Middle frontal gyrus (tissue), 1 donor: Measurements from ENCODE around the gene ADH6.
"Not testable (repeated sequence)": the region's sequence is repeated elsewhere in the genome, so short reads cannot be mapped to it uniquely, and the experiment has no call there.

Experiments used
- DNase-seq: peaks from one replicate; pipeline ENCODE4 v3.0.0-alpha.2; 2015; ENCODE audit warnings: low spot score; ENCODE audit errors: extremely low spot score

ADH6 gene

GRCh38 chr4:99200138-99200537 lies 18.9 kb downstream of the ADH6 start:
- no peak for DNase-seq

DNA sequence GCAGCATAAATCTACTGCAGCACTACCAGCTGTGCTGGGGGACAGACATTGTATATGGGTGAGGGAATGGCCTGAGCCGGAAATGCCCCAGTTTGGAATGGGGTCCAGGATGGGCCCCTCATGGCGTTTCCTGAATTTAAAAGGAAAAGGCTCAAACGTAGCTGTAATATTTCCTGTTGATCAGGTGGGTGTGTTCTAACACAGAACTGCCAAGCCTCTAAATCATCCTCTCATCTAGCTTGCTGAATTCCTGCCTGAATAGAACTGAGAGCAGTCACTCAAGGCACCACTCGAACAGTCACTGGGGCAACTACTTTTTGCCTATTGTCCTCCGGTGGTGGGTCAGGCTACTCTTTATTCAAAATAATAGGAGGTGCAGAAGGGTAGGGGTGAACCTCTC lies 28.7 kb downstream of the ADH6 start:
- DNase-seq = no peak

DNA sequence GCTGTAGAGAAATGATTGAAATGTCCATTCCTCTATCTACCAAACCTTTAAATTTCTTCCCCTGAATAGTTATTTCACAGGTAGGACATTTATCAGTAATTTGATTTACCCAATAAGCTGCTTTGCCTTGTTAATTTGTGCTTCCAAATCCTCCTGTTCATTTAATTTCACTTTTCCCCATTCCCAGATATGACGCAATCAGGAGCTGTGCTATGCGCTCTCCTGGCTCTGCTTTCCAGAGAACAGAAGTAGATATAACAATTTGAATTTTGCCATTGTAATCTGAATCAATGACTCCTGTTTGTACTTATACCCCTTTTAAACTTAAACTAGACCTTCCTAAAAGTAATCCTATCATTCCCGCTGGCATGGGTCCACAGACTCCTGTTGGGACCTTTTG lies 29.1 kb downstream of the ADH6 start:
- not testable (repeated sequence) for DNase-seq

GRCh38 chr4:99186029-99186428 lies 33.0 kb downstream of the ADH6 start:
- no peak for DNase-seq

DNA sequence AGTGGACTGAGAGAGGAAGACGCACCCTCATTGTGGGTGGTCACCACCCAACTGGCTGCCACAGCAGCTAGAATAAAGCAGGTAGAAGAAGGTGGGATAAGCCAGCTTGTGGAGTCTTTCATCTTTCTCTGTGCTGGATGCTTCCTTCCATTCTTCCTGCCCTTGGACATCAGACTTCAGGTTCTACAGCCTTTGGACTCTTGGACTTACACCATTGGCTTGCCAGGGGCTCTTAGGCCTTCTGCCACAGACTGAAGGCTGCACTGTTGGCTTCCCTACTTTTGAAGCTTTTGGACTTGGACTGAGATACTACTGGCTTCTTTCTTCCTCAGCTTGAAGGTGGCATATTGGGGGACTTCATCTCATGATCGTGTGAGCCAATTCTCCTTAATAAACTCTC lies 33.5 kb downstream of the ADH6 start:
- no peak for DNase-seq

- no peak for DNase-seq
These were observed 38.5 kb downstream of the ADH6 start for GRCh38 chr4:99180382-99181070.

GRCh38 chr4:99179626-99180025 lies 39.4 kb downstream of the ADH6 start:
- no peak for DNase-seq

DNA sequence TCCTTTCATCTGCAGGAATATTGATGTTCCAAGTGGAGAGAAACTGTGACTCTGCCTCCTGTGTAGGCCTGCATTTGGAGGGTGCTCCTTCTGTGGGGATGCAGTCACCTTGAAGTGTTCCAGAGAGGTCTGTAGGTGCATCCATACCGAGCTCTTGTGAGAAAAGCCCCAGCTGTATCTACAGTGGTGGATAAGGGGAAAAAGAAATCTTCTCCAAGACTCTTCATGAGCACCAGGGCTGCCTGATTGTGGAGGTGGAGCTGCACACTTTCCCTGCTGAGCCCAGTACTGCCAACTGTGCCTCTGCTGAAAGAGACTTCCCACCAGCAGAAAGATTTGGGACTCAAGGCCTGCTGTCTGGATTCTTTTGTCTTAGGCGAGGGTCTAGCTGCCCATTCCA lies 39.9 kb downstream of the ADH6 start:
- DNase-seq = no peak

- DNase-seq = no peak
These were observed 52.5 kb downstream of the ADH6 start for GRCh38 chr4:99166544-99166943.

GRCh38 chr4:99165978-99166377 lies 53.1 kb downstream of the ADH6 start:
- no peak for DNase-seq

- no peak for DNase-seq
These were observed 57.5 kb downstream of the ADH6 start for GRCh38 chr4:99161373-99162099.

GRCh38 chr4:99159699-99160098 lies 59.3 kb downstream of the ADH6 start:
- no peak for DNase-seq

GRCh38 chr4:99157478-99157935 lies 61.5 kb downstream of the ADH6 start:
- no peak for DNase-seq

- no peak for DNase-seq
These were observed 62.1 kb downstream of the ADH6 start for GRCh38 chr4:99156992-99157391.

DNA sequence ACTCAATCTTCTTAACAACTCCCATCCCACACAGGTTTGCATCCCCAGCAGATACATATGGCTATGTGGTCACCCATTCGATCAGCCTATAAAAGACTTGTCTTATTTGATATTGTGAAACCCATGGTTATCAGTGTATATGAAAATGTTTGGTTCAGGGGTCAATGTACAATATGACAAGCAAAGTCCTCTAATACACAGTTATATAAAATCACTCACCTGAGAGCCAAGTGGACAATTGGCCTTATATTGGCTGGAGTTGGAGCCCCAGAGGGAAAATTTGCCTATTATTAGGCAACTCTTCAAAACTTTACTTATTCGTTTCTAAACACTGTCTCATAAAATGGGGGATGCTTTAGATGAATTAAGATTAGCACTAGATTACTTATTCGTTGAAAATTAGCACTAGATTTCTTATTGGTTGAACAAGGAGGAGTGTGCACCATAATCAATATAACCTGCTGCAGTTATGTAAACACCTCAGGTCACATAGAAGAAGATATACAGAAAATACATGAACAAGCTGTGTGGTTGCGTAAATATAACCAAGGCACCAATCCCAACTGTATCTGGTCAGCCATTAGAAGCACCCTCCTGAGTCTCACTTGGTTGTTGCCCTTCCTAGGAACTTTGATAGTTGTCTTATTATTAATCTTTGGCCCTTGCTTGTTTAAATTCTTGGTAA lies 64.2 kb downstream of the ADH6 start:
- no peak for DNase-seq
